Caki2 (cell line): Measurements from ENCODE around the gene SOX2. TPM values are rescaled to one million over a fixed set of nuclear protein-coding genes. Genes with fewer than 3 reads are reported as not detected.

Source experiments
- DNase-seq: peaks from one replicate; pipeline ENCODE4 v3.0.0-alpha.2; 2015; ENCODE audit warnings: low read depth
- in situ Hi-C: cut with HindIII; loops from 2 replicates; pipeline ENCODE4 v1.10.0; 2016; ENCODE audit warnings: low sequenced_read_pairs, low pct_unique_long_range_greater_than_20kb, mixed read lengths
- total RNA-seq: library from RNA; depleted of rRNA; stranded (reverse); fragments of >200 nt; shearing (Covaris generic); gene quantifications from 2 replicates; pipeline ENCODE4 v1.2.3, GENCODE V29; 2014; ENCODE audit warnings: low replicate concordance; rRNA removed

SOX2 gene
- not detected in 2 replicates for total RNA-seq

- peak; percentile 86 for DNase-seq
- in situ Hi-C loops = no loop called here
Observed at GRCh38 chr3:181711325-181712135, at the start of gene SOX2. Gene SOX2 (plus strand): TSS chr3:181711925. CDS start chr3:181712361, 436 bp downstream.

GRCh38 chr3:181683563-181683962 lies 28.2 kb upstream of the SOX2 start:
- DNase-seq = no peak
- in situ Hi-C loops = no loop called here

- in situ Hi-C loops = no loop called here
- DNase-seq = no peak
Observed at GRCh38 chr3:181687190-181687589, 24.5 kb upstream of the SOX2 start.

GRCh38 chr3:181687731-181688130 lies 24.0 kb upstream of the SOX2 start:
- in situ Hi-C loops = no loop called here
- DNase-seq = no peak

GRCh38 chr3:181689546-181689945 lies 22.2 kb upstream of the SOX2 start:
- in situ Hi-C loops = no loop called here
- DNase-seq = no peak

- DNase-seq = no peak
- in situ Hi-C loops = no loop called here
Observed at GRCh38 chr3:181690769-181691168, 21.0 kb upstream of the SOX2 start.

- no peak for DNase-seq
- in situ Hi-C loops = no loop called here
Observed at GRCh38 chr3:181691901-181692300, 19.8 kb upstream of the SOX2 start.

- no peak for DNase-seq
- in situ Hi-C loops = no loop called here
Observed at GRCh38 chr3:181692311-181693145, 19.2 kb upstream of the SOX2 start.

GRCh38 chr3:181693280-181693679 lies 18.4 kb upstream of the SOX2 start:
- no peak for DNase-seq
- in situ Hi-C loops = no loop called here

GRCh38 chr3:181694805-181695660 lies 16.7 kb upstream of the SOX2 start:
- in situ Hi-C loops = no loop called here

GRCh38 chr3:181695661-181696491 lies 15.8 kb upstream of the SOX2 start:
- no peak for DNase-seq
- in situ Hi-C loops = no loop called here

More at GRCh38 chr3:181694805-181695660, 16.7 kb upstream of the SOX2 start:
- DNase-seq = no peak

- in situ Hi-C loops = no loop called here
- DNase-seq = no peak
Observed at GRCh38 chr3:181696626-181697230, 15.0 kb upstream of the SOX2 start.

- in situ Hi-C loops = no loop called here
- DNase-seq = no peak
Observed at GRCh38 chr3:181698263-181698954, 13.3 kb upstream of the SOX2 start.

- no peak for DNase-seq
- in situ Hi-C loops = no loop called here
Observed at GRCh38 chr3:181699171-181699903, 12.4 kb upstream of the SOX2 start.

- in situ Hi-C loops = no loop called here
- DNase-seq = peak; percentile 66
Observed at GRCh38 chr3:181700168-181701087, 11.3 kb upstream of the SOX2 start.
